Measurements from ENCODE around the gene PPP2R5D.
A peak's percentile ranks its signal among the peaks of the same experiment; 100 is the strongest.
"Not testable (repeated sequence)": the region's sequence is repeated elsewhere in the genome, so short reads cannot be mapped to it uniquely, and the experiment has no call there.

The PPP2R5D gene

GRCh38 chr6:42998205-42998604, 13.8 kb downstream of the PPP2R5D start:
- DNase-seq: not testable (repeated sequence)

- no peak for DNase-seq
Observed at GRCh38 chr6:43001843-43002242, 17.5 kb downstream of the PPP2R5D start.

- no peak for DNase-seq
Observed at GRCh38 chr6:43005844-43006243, 21.5 kb downstream of the PPP2R5D start.

- no peak for DNase-seq
Observed at GRCh38 chr6:43006251-43006650, 21.9 kb downstream of the PPP2R5D start.

- no peak for DNase-seq
Observed at GRCh38 chr6:43007126-43007525, 22.8 kb downstream of the PPP2R5D start.

GRCh38 chr6:43009124-43009523, 24.8 kb downstream of the PPP2R5D start:
- no peak for DNase-seq

GRCh38 chr6:43011207-43011606, 26.8 kb downstream of the PPP2R5D start:
- no peak for DNase-seq

- DNase-seq: no peak
Observed at GRCh38 chr6:43012364-43012763, 28.0 kb downstream of the PPP2R5D start.

- DNase-seq: no peak
Observed at GRCh38 chr6:43013097-43013842, 28.9 kb downstream of the PPP2R5D start.

- DNase-seq: peak; percentile 96 to 98
Observed at GRCh38 chr6:43013843-43014433, 29.6 kb downstream of the PPP2R5D start, which contains the start of the genes KLHDC3 and MEA1. Gene KLHDC3 (plus strand): TSS chr6:43014249. CDS start chr6:43017193, 2,944 bp downstream. Gene MEA1 (minus strand): TSS chr6:43013946. CDS start chr6:43013813, 133 bp downstream.

- no peak for DNase-seq
Observed at GRCh38 chr6:43014434-43014909, 30.1 kb downstream of the PPP2R5D start.

- no peak for DNase-seq
Observed at GRCh38 chr6:43016176-43016942, 32.0 kb downstream of the PPP2R5D start.

GRCh38 chr6:43016943-43017334, 32.6 kb downstream of the PPP2R5D start:
- DNase-seq: no peak

GRCh38 chr6:43019152-43019551, 34.8 kb downstream of the PPP2R5D start:
- DNase-seq: no peak

- no peak for DNase-seq
Observed at GRCh38 chr6:43020052-43020705, 35.8 kb downstream of the PPP2R5D start.

GRCh38 chr6:43020847-43021246, 36.5 kb downstream of the PPP2R5D start:
- no peak for DNase-seq

GRCh38 chr6:43021270-43022047, 37.1 kb downstream of the PPP2R5D start, which contains the start of gene RRP36:
Gene RRP36 (plus strand): TSS chr6:43021623. CDS start chr6:43021655, 32 bp downstream.
- peak in 1 of 2 experiments; percentile 12 for DNase-seq

GRCh38 chr6:43024436-43024835, 40.1 kb downstream of the PPP2R5D start:
- no peak for DNase-seq

- DNase-seq: no peak
Observed at GRCh38 chr6:43026365-43026764, 42.0 kb downstream of the PPP2R5D start.

- no peak for DNase-seq
Observed at GRCh38 chr6:43029120-43029519, 44.8 kb downstream of the PPP2R5D start.

GRCh38 chr6:43032326-43032725, 48.0 kb downstream of the PPP2R5D start:
- DNase-seq: no peak

Measured in NCI-H187 (cell line).